Omental fat pad (tissue), 4 donors: ENCODE measurements around the gene CHD1. TPM values are rescaled to one million over a fixed set of nuclear protein-coding genes. Genes with fewer than 3 reads are reported as not detected.

Source experiments
- ATAC-seq: fragments of 150-250 bp; one replicate; pipeline ENCODE4 v1.9.1; 2016; ENCODE audit warnings: mild to moderate bottlenecking, moderate library complexity; ENCODE audit not compliant: low FRiP score
- DNase-seq: peaks from one replicate; pipeline ENCODE4 v3.0.0-alpha.2; 2019; ENCODE audit warnings: low spot score
- CTCF ChIP-seq, 3 donors: fragments of 450-650 bp; IDR thresholded peaks; one replicate each; pipeline ENCODE4 v1.5.1; 2016 to 2017; ENCODE audit warnings: antibody characterized with exemption in 3 of 3, mild to moderate bottlenecking in 3 of 3, moderate library complexity in 2 of 3
- total RNA-seq, 4 donors: library from RNA; depleted of rRNA; stranded (reverse); fragments of >200 nt; gene quantifications; one replicate each; pipeline ENCODE4 v1.1.0, GENCODE V29; 2016

Gene CHD1
- total RNA-seq, 4 donors from 2014 or later, result 44.9 to 194 (median 96.7) TPM

GRCh38 chr5:98825582-98826375, 103.0 kb downstream of the CHD1 start:
- no peak for TF ChIP-seq CTCF (IDR thresholded peaks at IDR 0.05)
- ATAC-seq, result no peak
- no peak for DNase-seq

GRCh38 chr5:98816582-98817222, 112.1 kb downstream of the CHD1 start:
- no peak for ATAC-seq
- no peak for TF ChIP-seq CTCF (IDR thresholded peaks at IDR 0.05)
- no peak for DNase-seq

DNA sequence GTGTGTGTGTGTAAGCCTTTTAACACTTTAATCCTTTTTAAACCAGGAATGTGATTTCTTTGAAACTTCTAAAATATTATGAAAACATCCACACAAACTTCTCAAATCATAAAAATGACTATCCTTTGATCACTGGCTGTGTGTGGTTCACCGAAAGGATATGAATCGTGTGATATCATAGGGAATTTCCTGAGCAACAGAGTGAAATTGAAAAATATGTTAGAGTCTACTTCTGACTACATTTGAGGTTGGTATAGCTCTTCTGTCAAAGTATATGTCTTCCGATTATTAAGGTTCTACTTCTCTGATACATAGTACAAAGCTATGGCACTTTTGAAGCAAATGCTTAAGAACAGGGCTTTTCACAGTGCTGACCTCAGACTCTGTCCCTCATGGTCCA, 115.1 kb downstream of the CHD1 start:
- TF ChIP-seq CTCF (IDR thresholded peaks at IDR 0.05), result no peak
- DNase-seq, result no peak

GRCh38 chr5:98810206-98810605, 118.6 kb downstream of the CHD1 start:
- no peak for TF ChIP-seq CTCF (IDR thresholded peaks at IDR 0.05)
- DNase-seq, result no peak
- no peak for ATAC-seq

More for the DNA sequence above, 115.1 kb downstream of the CHD1 start:
- ATAC-seq, result no peak

GRCh38 chr5:98807806-98808205, 121.0 kb downstream of the CHD1 start:
- no peak for DNase-seq
- no peak for TF ChIP-seq CTCF (IDR thresholded peaks at IDR 0.05)
- no peak for ATAC-seq

GRCh38 chr5:98805070-98805469, 123.7 kb downstream of the CHD1 start:
- DNase-seq, result no peak
- no peak for TF ChIP-seq CTCF (IDR thresholded peaks at IDR 0.05)
- ATAC-seq, result no peak

DNA sequence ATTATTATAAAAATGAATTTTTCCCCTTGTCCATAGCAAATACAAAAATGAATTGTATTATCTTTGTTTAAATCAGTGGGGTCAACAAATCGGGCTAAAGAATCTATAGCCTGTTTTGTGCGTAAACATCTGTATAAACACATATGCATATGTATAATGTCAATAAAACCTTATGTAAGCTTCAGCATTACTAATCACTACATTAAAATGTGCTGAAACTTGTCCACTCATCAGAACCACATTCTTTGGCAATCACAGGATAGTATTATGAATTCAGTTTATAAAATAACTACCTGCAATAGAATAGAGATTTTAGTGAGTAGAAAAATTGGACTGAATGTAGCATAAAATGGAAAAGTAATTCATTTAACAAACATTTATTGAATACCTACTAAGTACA, 124.7 kb downstream of the CHD1 start:
- DNase-seq (no peak), ATAC-seq (no peak)
- TF ChIP-seq CTCF (IDR thresholded peaks at IDR 0.05), result no peak
